ENCODE data around the gene COBL.

Gene COBL

DNA sequence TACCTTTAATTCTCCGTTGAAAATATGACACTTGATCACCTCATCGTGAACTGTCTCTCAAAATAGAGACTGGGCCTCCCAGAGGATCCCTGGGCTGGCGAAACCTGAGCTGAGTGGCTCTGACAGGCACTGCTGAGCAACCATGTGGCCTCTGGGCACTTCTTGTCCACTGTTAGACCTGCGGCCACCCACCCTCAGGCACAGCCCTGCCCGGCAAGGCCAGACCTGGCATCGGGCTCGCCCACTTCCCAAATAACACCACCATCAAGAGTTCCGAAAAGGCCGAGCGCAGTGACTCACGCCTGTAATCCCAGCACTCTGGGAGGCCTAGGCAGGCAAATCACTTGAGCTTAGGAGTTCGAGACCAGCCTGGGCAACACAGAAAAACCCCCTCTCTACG, 82.5 kb downstream of the COBL start:
- TF ChIP-seq REST (IDR thresholded peaks at IDR 0.05; ENCODE audit: insufficient read depth in 1 of 2, low read depth in 2 of 2, low read length in 2 of 2) (no peak), TAF1 (IDR thresholded peaks at IDR 0.05; ENCODE audit: borderline replicate concordance, insufficient read depth, low read length) (no peak)

GRCh38 chr7:51233374-51233773, 83.2 kb downstream of the COBL start:
- TF ChIP-seq POLR2AphosphoS5 (IDR thresholded peaks at IDR 0.05; ENCODE audit: low read depth, low read length) (no peak), TAF1 (IDR thresholded peaks at IDR 0.05; ENCODE audit: borderline replicate concordance, insufficient read depth, low read length) (no peak), SIN3A (IDR thresholded peaks at IDR 0.05; ENCODE audit: borderline replicate concordance, insufficient read depth, low read length) (no peak), FOXP2 (optimal IDR thresholded peaks at IDR 0.05; ENCODE audit: borderline replicate concordance, extremely low read depth, extremely low read length, insufficient read depth) (no peak), REST (IDR thresholded peaks at IDR 0.05; ENCODE audit: insufficient read depth in 1 of 2, low read depth in 2 of 2, low read length in 2 of 2) (no peak)

GRCh38 chr7:51230723-51231122, 85.9 kb downstream of the COBL start:
- no peak for TF ChIP-seq TAF1 (IDR thresholded peaks at IDR 0.05; ENCODE audit: borderline replicate concordance, insufficient read depth, low read length)
- TF ChIP-seq POLR2AphosphoS5 (IDR thresholded peaks at IDR 0.05; ENCODE audit: low read depth, low read length): no peak
- no peak for TF ChIP-seq FOXP2 (optimal IDR thresholded peaks at IDR 0.05; ENCODE audit: borderline replicate concordance, extremely low read depth, extremely low read length, insufficient read depth)
- no peak for TF ChIP-seq SIN3A (IDR thresholded peaks at IDR 0.05; ENCODE audit: borderline replicate concordance, insufficient read depth, low read length)

DNA sequence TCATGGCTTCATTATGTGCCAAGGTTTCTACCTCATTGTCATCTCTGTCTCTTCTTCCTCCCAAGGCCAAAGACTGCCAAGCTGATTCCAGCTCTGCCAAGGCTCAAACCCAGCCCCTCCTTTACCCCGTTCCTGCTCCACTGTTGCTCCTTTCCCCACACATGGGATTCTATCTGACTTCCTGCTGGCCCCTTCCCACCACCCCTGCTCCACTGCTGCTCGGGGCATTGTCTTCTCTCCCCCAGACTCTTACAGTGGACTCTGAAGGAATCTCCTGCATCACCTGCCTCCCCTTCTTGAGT, 86.3 kb downstream of the COBL start:
- TF ChIP-seq REST (IDR thresholded peaks at IDR 0.05; ENCODE audit: insufficient read depth in 1 of 2, low read depth in 2 of 2, low read length in 2 of 2): no peak
- no peak for TF ChIP-seq FOXP2 (optimal IDR thresholded peaks at IDR 0.05; ENCODE audit: borderline replicate concordance, extremely low read depth, extremely low read length, insufficient read depth)
- no peak for TF ChIP-seq TAF1 (IDR thresholded peaks at IDR 0.05; ENCODE audit: borderline replicate concordance, insufficient read depth, low read length)
- TF ChIP-seq SIN3A (IDR thresholded peaks at IDR 0.05; ENCODE audit: borderline replicate concordance, insufficient read depth, low read length): no peak
- no peak for TF ChIP-seq POLR2AphosphoS5 (IDR thresholded peaks at IDR 0.05; ENCODE audit: low read depth, low read length)

DNA sequence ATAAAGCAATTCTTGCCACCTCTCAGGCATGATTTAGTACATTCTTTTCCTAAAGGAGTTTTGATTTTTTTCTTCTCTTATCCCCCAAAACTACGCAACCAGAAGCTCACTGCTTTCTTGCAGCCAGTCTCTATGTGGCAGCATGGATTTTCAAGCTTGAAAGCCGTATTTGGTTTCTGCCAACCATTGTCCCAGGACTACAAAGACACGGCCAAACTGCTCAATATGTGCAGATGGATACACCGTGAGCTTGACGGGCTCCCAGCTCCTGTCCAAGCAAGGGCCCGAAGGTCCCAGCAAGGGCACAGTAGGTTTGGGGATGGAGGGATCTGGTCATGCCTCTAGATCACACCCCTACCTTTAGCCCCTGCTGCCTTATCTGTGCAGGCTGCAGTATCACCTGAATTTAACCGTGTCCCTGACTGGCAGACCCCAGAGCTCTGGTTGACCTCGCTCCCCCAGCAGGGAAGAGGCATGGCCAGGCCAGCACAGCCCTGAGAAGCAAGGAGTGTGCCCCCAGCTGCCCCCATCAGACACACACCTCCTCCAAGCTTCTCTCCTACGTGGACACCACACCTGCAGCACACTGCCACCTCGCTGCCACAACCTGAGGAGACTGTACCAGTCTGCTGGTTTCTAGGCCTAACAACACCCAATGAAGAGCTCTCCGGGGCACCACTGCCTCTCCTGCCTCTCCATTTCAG, 86.8 kb downstream of the COBL start:
- no peak for TF ChIP-seq POLR2AphosphoS5 (IDR thresholded peaks at IDR 0.05; ENCODE audit: low read depth, low read length)
- TF ChIP-seq REST (IDR thresholded peaks at IDR 0.05; ENCODE audit: insufficient read depth in 1 of 2, low read depth in 2 of 2, low read length in 2 of 2): no peak
- TF ChIP-seq TAF1 (IDR thresholded peaks at IDR 0.05; ENCODE audit: borderline replicate concordance, insufficient read depth, low read length): no peak
- TF ChIP-seq FOXP2 (optimal IDR thresholded peaks at IDR 0.05; ENCODE audit: borderline replicate concordance, extremely low read depth, extremely low read length, insufficient read depth): no peak
- no peak for TF ChIP-seq SIN3A (IDR thresholded peaks at IDR 0.05; ENCODE audit: borderline replicate concordance, insufficient read depth, low read length)

All from PFSK-1 (cell line).